Choroid plexus epithelial cell (primary cell): Measurements from ENCODE around the gene COL4A4.
"Not testable (repeated sequence)": the region's sequence is repeated elsewhere in the genome, so short reads cannot be mapped to it uniquely, and the experiment has no call there.

Experiments used
- DNase-seq: peaks from one replicate; pipeline ENCODE4 v3.0.0-alpha.2; 2010; ENCODE audit warnings: low read depth
- H3K4me3 ChIP-seq: 2 replicates; pipeline ENCODE4 v1.5.1; 2011; ENCODE audit warnings: low read depth, mild to moderate bottlenecking, control low read depth, low read length, moderate library complexity
- TF ChIP-seq, protein P1 (sequence below): conservative IDR thresholded peaks from 2 replicates; pipeline ENCODE4 v1.5.1; 2011; ENCODE audit warnings: low read depth, mild to moderate bottlenecking, control low read depth, inconsistent platforms, low read length, moderate library complexity

The COL4A4 gene

DNA sequence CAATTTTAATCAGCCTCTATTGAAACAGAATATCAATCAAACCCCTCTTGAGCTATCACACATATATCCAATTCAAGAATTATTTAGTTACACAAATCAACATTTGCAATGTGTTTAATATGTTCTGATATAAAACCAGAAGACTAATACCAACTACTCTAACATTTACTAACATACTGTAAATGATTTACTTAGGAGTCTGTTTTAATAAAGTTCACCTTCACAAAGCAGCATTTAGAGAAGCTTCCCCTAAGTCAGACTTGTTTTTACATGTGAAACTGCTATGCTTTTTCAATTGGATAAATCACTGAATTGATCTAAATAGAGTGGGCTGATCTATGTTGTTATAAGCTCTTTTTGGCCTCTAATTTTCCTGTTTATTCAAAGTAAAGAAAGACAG lies 18.8 kb upstream of the COL4A4 start:
- no peak overlapping the region for H3K4me3 ChIP-seq
- DNase-seq = no peak
- TF ChIP-seq, protein P1, sequence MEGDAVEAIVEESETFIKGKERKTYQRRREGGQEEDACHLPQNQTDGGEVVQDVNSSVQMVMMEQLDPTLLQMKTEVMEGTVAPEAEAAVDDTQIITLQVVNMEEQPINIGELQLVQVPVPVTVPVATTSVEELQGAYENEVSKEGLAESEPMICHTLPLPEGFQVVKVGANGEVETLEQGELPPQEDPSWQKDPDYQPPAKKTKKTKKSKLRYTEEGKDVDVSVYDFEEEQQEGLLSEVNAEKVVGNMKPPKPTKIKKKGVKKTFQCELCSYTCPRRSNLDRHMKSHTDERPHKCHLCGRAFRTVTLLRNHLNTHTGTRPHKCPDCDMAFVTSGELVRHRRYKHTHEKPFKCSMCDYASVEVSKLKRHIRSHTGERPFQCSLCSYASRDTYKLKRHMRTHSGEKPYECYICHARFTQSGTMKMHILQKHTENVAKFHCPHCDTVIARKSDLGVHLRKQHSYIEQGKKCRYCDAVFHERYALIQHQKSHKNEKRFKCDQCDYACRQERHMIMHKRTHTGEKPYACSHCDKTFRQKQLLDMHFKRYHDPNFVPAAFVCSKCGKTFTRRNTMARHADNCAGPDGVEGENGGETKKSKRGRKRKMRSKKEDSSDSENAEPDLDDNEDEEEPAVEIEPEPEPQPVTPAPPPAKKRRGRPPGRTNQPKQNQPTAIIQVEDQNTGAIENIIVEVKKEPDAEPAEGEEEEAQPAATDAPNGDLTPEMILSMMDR = no peak

DNA sequence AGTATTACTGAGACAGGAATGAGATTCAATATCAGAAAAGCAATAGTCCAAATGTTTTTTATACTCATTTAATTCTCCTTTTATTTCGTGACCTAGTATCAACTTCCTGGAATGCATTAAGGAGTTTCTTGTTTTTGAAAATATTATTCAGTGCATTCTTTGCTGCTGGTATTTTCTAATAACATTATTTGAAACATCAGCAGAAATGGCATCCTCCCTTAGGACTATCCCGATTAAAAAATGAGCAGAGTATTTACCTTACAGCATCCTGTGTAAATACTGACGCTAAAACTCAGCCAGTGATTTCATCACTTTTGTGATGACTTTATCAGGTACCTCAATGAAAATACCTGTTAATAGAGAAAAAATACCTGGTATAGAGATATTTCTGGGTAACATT lies 16.8 kb upstream of the COL4A4 start:
- no peak overlapping the region for H3K4me3 ChIP-seq
- TF ChIP-seq, protein P1 = no peak
- DNase-seq = no peak

DNA sequence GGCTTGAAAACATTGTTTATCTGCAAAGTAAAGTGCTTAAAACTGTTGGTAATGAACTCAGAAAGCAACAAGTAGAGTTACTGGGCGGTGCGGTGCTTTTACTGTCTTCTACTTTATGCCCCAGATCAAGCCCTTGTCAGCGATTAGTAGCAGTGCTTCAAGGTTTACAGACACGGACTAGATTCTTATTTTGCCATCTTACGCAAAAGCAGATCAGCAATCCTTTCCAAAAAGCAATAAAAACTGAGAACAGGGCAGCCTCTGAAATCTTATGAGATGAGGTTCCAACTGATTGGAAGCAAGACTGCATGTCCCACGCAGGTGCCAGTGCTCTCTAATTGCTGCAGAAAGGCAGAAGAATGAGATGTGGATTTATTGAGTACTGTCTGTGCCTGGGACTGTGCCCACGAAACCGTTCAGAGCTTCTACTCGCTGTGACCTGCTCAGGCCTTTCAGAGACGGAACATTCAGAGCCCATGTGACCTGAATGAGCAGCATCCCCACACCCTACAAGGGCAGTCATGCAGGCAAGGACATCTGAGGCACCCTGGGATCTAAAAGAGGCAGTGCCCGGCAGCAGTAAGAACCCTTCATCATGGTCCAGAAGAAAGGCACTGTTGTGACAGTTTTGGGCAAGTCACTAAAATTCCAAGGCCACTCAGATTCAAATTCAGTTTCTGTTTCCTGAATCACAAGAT lies 16.1 kb upstream of the COL4A4 start:
- TF ChIP-seq, protein P1 = no peak
- DNase-seq = no peak
- no peak overlapping the region for H3K4me3 ChIP-seq

DNA sequence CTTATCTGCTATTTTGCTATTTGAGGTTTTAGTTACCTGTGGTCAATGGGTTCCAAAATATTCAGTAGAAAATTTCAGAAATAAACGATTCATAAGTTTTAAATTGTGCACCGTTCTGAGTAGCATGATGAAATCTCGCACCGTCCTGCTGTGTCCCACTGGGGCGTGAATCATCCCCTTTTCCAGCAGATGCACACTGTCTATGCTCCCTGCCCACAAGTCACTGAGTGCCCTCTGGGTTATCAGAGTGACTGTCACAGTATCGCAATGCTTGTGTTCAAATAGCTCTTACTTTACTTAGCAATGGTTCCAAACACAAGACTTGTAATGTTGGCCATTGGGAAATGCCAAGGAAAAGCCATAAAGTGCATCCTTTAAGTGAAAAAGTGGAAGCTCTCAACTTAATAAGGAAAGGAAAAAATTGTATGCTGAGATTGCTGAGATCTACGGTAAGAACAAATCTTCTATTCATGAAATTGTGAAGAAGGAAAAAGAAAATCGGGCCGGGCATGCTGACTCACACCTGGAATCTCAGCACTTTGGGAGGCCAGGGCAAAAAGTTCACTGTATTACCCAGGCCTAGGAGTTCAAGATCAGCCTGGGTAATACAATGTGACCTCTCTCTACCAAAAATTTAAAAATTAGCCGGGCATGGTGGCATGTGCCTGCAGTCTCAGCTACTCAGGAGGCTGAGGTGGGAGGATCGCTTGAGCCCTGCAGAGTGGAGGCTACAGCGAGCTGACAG lies 13.8 kb upstream of the COL4A4 start:
- DNase-seq = no peak
- TF ChIP-seq, protein P1 = no peak
- H3K4me3 ChIP-seq = no peak overlapping the region

DNA sequence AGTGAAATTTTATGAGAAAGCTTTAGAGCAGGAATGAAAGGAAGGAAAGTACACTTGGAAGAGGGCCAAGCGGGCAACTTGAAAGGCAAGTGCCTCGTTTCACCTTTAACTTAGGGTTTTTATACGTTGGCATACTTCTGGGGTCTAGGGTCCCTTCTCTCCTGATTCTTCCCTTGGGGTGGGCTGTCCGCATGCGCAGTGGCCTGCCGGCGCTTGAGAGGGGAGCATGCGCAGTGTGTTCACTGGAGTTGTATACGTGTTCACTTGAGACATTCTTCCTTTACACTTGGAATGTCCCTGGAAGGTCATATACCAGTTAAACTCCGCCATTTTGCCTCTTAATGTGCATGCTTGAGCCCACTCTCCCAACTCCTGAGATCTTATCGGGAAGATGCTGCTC lies 7.8 kb upstream of the COL4A4 start:
- not testable (repeated sequence) for H3K4me3 ChIP-seq, DNase-seq

DNA sequence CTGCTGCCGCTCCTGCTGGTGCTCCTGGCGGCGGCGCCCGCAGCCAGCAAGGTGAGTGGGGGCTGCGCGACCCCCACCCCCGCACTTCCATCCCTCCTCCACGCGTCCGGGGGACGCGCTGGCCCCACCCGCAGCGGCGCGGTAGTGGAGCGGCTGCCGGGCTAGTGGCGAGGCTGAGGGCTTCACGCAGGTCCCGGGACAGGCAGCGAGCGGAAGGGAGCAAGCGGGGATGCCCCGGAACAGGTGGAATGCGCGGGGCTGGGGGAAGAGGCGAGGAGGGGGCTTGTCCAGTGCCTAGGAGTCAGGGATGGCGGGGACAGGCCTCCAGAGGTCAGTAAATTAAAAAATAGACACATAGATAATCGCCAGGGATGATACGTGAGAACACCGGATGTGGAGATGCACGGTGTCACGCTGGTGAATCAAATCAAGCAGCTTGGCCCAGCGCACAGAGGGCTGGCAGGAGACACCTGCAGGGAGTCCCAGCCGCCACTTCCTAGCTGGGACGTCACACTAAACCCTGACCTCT lies 822 bp upstream of the COL4A4 start:
- no peak for DNase-seq
- H3K4me3 ChIP-seq = peak overlapping the region; percentile 62

DNA sequence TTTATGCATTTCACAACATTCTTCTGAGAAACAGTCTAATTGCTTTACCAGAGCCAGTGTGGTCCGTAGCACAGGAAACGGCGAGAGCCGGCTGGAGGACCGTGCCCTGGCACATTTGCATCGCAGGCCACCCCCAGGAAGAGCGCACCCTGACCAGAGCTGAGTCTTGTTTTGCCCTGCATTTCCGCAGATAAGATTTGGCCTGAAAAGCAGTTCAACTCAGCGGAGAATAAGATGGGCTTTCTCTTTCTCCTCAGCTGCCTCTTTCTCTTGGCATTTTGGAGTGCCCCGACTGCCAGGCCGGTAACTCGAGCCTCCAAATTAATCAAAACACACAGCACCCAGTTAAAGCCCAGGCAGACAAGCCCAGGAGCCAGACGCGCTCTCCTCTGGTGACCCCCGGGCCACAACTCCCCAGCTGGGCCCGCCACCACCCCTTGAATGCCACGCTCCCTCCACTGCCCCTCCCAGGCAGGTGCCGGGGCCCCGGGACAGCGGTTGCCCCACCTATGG lies 464 bp downstream of the COL4A4 start:
- TF ChIP-seq, protein P1 = no peak
- no peak for DNase-seq
- peak overlapping the region; percentile 62 for H3K4me3 ChIP-seq

More for the DNA sequence above, 822 bp upstream of the COL4A4 start:
- TF ChIP-seq, protein P1 = no peak
